HepG2 (cell line): ENCODE measurements around the gene CARS1. TPM values are rescaled to one million over a fixed set of nuclear protein-coding genes. Genes with fewer than 3 reads are reported as not detected.

Source experiments
- ATF3 ChIP-seq: sonication (generic); formaldehyde crosslinking; IDR thresholded peaks from 2 replicates; pipeline ENCODE4 v1.4.0; 2020; ENCODE audit warnings: missing genetic modification reagents
- GLMP ChIP-seq: sonication (generic); formaldehyde crosslinking; IDR thresholded peaks from 2 replicates; pipeline ENCODE4 v1.9.0; 2021; ENCODE audit warnings: missing genetic modification reagents, mild to moderate bottlenecking, borderline replicate concordance
- GPBP1L1 ChIP-seq: sonication (generic); formaldehyde crosslinking; IDR thresholded peaks from 2 replicates; pipeline ENCODE4 v1.5.0; 2020; ENCODE audit warnings: mild to moderate bottlenecking, missing genetic modification reagents
- HDAC6 ChIP-seq: fragments of 200-600 bp; sonication (generic); IDR thresholded peaks from 2 replicates; pipeline ENCODE4 v1.7.0; 2017; ENCODE audit warnings: mild to moderate bottlenecking, antibody characterized with exemption, low read length, low read depth
- KLF15 ChIP-seq: sonication (generic); formaldehyde crosslinking; IDR thresholded peaks from 2 replicates; pipeline ENCODE4 v1.8.1; 2023; ENCODE audit warnings: borderline replicate concordance, mild to moderate bottlenecking, inconsistent platforms, missing genetic modification reagents, mixed read lengths
- SIX4 ChIP-seq: sonication (generic); formaldehyde crosslinking; IDR thresholded peaks from 2 replicates; pipeline ENCODE4 v1.4.0; 2020; ENCODE audit warnings: missing genetic modification reagents
- SSRP1 ChIP-seq: IDR thresholded peaks from 2 replicates; pipeline ENCODE4 v1.6.1; 2016; ENCODE audit warnings: control low read depth
- TIGD3 ChIP-seq: sonication (generic); formaldehyde crosslinking; IDR thresholded peaks from 2 replicates; pipeline ENCODE4 v1.5.1; 2020; ENCODE audit warnings: mild to moderate bottlenecking, missing genetic modification reagents, borderline replicate concordance
- ZBED4 ChIP-seq: sonication (generic); formaldehyde crosslinking; IDR thresholded peaks from 2 replicates; pipeline ENCODE4 v1.4.0; 2020; ENCODE audit warnings: missing genetic modification reagents, borderline replicate concordance
- ZBTB25 ChIP-seq: IDR thresholded peaks from 2 replicates; pipeline ENCODE4 v1.6.1; 2018; ENCODE audit warnings: missing genetic modification reagents
- ZNF570 ChIP-seq: sonication (generic); formaldehyde crosslinking; IDR thresholded peaks from 2 replicates; pipeline ENCODE4 v1.4.0; 2020; ENCODE audit warnings: mild to moderate bottlenecking, missing genetic modification reagents, borderline replicate concordance
- ZNF75D ChIP-seq: sonication (generic); formaldehyde crosslinking; IDR thresholded peaks from 2 replicates; pipeline ENCODE4 v1.8.1; 2023; ENCODE audit warnings: missing genetic modification reagents, mild to moderate bottlenecking, borderline replicate concordance
- ZNF781 ChIP-seq: sonication (generic); formaldehyde crosslinking; IDR thresholded peaks from 2 replicates; pipeline ENCODE4 v1.5.1; 2020; ENCODE audit warnings: borderline replicate concordance, mild to moderate bottlenecking, missing genetic modification reagents; ENCODE audit errors: not compliant biosample characterization
- ZSCAN5A ChIP-seq: sonication (generic); formaldehyde crosslinking; IDR thresholded peaks from 2 replicates; pipeline ENCODE4 v1.8.0; 2022; ENCODE audit warnings: mild to moderate bottlenecking, missing genetic modification reagents, borderline replicate concordance
- polyA plus RNA-seq, 8 experiments: library from polyadenylated mRNA; depleted of rRNA in 3 of 8; stranded (reverse) in 7 of 8; unstranded in 1 of 8; fragments of >200 nt; fragmentation: Illumina TruSeq in 4 of 8; extraction: Trizol in 4 of 8; gene quantifications; 2 replicates each; pipeline versions ENCODE4 v1.2.1 to v1.2.3, GENCODE V29; 2011 to 2016; ENCODE audit warnings: low read depth in 4 of 8, missing spikeins in 1 of 8, mixed read lengths in 1 of 8; ENCODE audit not compliant: insufficient read depth in 1 of 8
- total RNA-seq, 5 experiments: library from RNA; depleted of rRNA; stranded (reverse); fragments of >200 nt; fragmentation: Illumina TruSeq; extraction: Trizol; gene quantifications; 2 replicates each; pipeline ENCODE4 v1.2.3, GENCODE V29; 2016; ENCODE audit warnings: low read depth in 1 of 5

Gene CARS1
- total and polyA plus RNA-seq, 2 of the 13 experiments (the other 11 are each of a cell fraction or from before 2014, with no cell fraction given) = 33.8 to 47.0 TPM

GRCh38 chr11:3057069-3057963, at the start of gene CARS1 (continued):
- TF ChIP-seq GPBP1L1 (CRISPR knock-in tag) (no peak), ZSCAN5A (0 out of 2 replicates have a peak, but pooled peaks have one; percentile 73), TIGD3 (CRISPR knock-in tag) (0 out of 2 replicates have a peak, but pooled peaks have one; percentile 64), KLF15 (CRISPR knock-in tag) (no peak), ZNF781 (CRISPR knock-in tag) (peak; percentile 93), ZNF75D (CRISPR knock-in tag) (no peak), ZNF570 (CRISPR knock-in tag) (no peak), HDAC6 (no peak), ZBED4 (0 out of 2 replicates have a peak, but pooled peaks have one; percentile 18), SSRP1 (CRISPR knock-in tag) (no peak), ZBTB25 (CRISPR knock-in tag) (peak; percentile 50; the same call in 1 of the 2 replicates), SIX4 (CRISPR knock-in tag) (0 out of 2 replicates have a peak, but pooled peaks have one; percentile 14), ATF3 (CRISPR knock-in tag) (peak; percentile 79; the same call in 1 of the 2 replicates), GLMP (CRISPR knock-in tag) (no peak)
